IMR-90 (cell line): ENCODE results near the gene PMPCA. TPM values are rescaled to one million over a fixed set of nuclear protein-coding genes. Genes with fewer than 3 reads are reported as not detected.

ENCODE experiments used
- ATAC-seq: fragments of 200-7000 bp; cut with Tn5 transposase; 2 replicates; pipeline ENCODE4 v1.9.1; 2020; ENCODE audit warnings: low read depth, mild to moderate bottlenecking, moderate library complexity
- BruUV-seq: library from RNA; stranded (reverse); fragments of 400-500 nt; replicated peaks from 2 replicates; lab custom pipeline; 2021; lab: Mats Ljungman, UMichigan
- CTCF ChIA-PET: fragments of 300-600 bp; formaldehyde crosslinking; extraction: SDS; loops from one replicate; lab custom pipeline; 2021; ENCODE audit warnings: antibody characterized with exemption; lab: Yijun Ruan, JAX
- POLR2A ChIA-PET: fragments of 300-600 bp; sonication (Branson Sonifier 250); formaldehyde crosslinking; loops from one replicate; lab custom pipeline; 2022; ENCODE audit warnings: antibody characterized with exemption; ENCODE audit not compliant: unreplicated experiment; lab: Charles Lee
- DNase-seq: peaks from one replicate; pipeline ENCODE4 v3.0.0; 2013
- H2AFZ ChIP-seq: replicated peaks from 2 replicates; pipeline ENCODE3; 2013; ENCODE audit warnings: low read length, mild to moderate bottlenecking; ENCODE audit not compliant: poor library complexity
- H2AK5ac ChIP-seq: 2 replicates; pipeline ENCODE4 v1.6.1; 2013; ENCODE audit warnings: low read depth, low read length, inconsistent platforms
- H2AK9ac ChIP-seq: replicated peaks from 2 replicates; pipeline ENCODE3; 2013; ENCODE audit warnings: mild to moderate bottlenecking, low read depth, low read length, moderate library complexity; ENCODE audit not compliant: poor library complexity
- H2BK120ac ChIP-seq: 2 replicates; pipeline ENCODE4 v1.6.1; 2013; ENCODE audit warnings: low read depth, low read length, inconsistent platforms
- H2BK15ac ChIP-seq: 3 replicates; pipeline ENCODE4 v1.6.1; 2013; ENCODE audit warnings: low read depth, low read length, inconsistent platforms
- H2BK20ac ChIP-seq: 2 replicates; pipeline ENCODE4 v1.6.1; 2013; ENCODE audit warnings: low read depth, mild to moderate bottlenecking, inconsistent platforms, low read length, moderate library complexity
- H2BK5ac ChIP-seq: 2 replicates; pipeline ENCODE4 v1.6.1; 2013; ENCODE audit warnings: mild to moderate bottlenecking, low read depth, low read length, inconsistent platforms; ENCODE audit not compliant: poor library complexity, severe bottlenecking
- H3K14ac ChIP-seq: replicated peaks from 2 replicates; pipeline ENCODE4 v1.6.1; 2013; ENCODE audit warnings: low read depth, low read length, inconsistent platforms
- H3K18ac ChIP-seq: 2 replicates; pipeline ENCODE4 v1.6.1; 2013; ENCODE audit warnings: low read depth, low read length, control low read depth
- H3K23ac ChIP-seq: 2 replicates; pipeline ENCODE4 v1.6.1; 2013; ENCODE audit warnings: low read depth, low read length, inconsistent platforms
- H3K27ac ChIP-seq: 2 replicates; pipeline ENCODE4 v1.5.1; 2013; ENCODE audit warnings: mild to moderate bottlenecking, control low read depth, low read length; ENCODE audit not compliant: insufficient read depth
- H3K27me3 ChIP-seq: 2 replicates; pipeline ENCODE4 v1.6.1; 2013; ENCODE audit warnings: low read length; ENCODE audit not compliant: control insufficient read depth, insufficient read depth
- H3K36me3 ChIP-seq: 2 replicates; pipeline ENCODE4 v1.6.1; 2013; ENCODE audit warnings: low read length, mixed read lengths; ENCODE audit not compliant: control insufficient read depth, insufficient read depth
- H3K4ac ChIP-seq: 2 replicates; pipeline ENCODE4 v1.6.1; 2013; ENCODE audit warnings: low read depth, low read length, inconsistent platforms
- H3K4me1 ChIP-seq: 2 replicates; pipeline ENCODE4 v1.6.1; 2013; ENCODE audit warnings: low read length, mixed read lengths; ENCODE audit not compliant: control insufficient read depth, insufficient read depth
- H3K4me2 ChIP-seq: 2 replicates; pipeline ENCODE4 v1.6.1; 2013; ENCODE audit warnings: low read depth, mild to moderate bottlenecking, control low read depth, low read length, moderate library complexity
- H3K4me3 ChIP-seq: 2 replicates; pipeline ENCODE4 v1.5.1; 2013; ENCODE audit warnings: low read depth, mild to moderate bottlenecking, control low read depth, low read length, moderate library complexity; ENCODE audit not compliant: insufficient read depth
- H3K56ac ChIP-seq: 2 replicates; pipeline ENCODE4 v1.6.1; 2013; ENCODE audit warnings: low read length, inconsistent platforms; ENCODE audit not compliant: insufficient read depth; ENCODE audit errors: extremely low read depth
- H3K79me1 ChIP-seq, 2 experiments: 2 replicates each; pipeline ENCODE4 v1.6.1; 2013; ENCODE audit warnings: low read length in 2 of 2, inconsistent platforms in 1 of 2, low read depth in 1 of 2
- H3K9ac ChIP-seq: 2 replicates; pipeline ENCODE4 v1.6.1; 2013; ENCODE audit warnings: low read depth, low read length, control low read depth
- H3K9me1 ChIP-seq: 2 replicates; pipeline ENCODE4 v1.6.1; 2013; ENCODE audit warnings: low read length, inconsistent platforms; ENCODE audit not compliant: insufficient read depth
- H3K9me3 ChIP-seq: 2 replicates; pipeline ENCODE4 v1.6.1; 2013; ENCODE audit warnings: low read length; ENCODE audit not compliant: control insufficient read depth, insufficient read depth
- H4K20me1 ChIP-seq: 2 replicates; pipeline ENCODE4 v1.6.1; 2013; ENCODE audit warnings: low read length, inconsistent platforms; ENCODE audit not compliant: insufficient read depth
- H4K5ac ChIP-seq: 2 replicates; pipeline ENCODE4 v1.6.1; 2013; ENCODE audit warnings: mild to moderate bottlenecking, low read depth, low read length, control low read depth
- H4K8ac ChIP-seq, 2 experiments: 2 replicates each; pipeline ENCODE4 v1.6.1; 2013; ENCODE audit warnings: low read depth in 2 of 2, low read length in 2 of 2, control low read depth in 1 of 2, inconsistent platforms in 1 of 2
- H4K91ac ChIP-seq: 2 replicates; pipeline ENCODE4 v1.6.1; 2013; ENCODE audit warnings: low read depth, low read length, inconsistent platforms; ENCODE audit not compliant: insufficient read depth
- CHD1 ChIP-seq: IDR thresholded peaks from 2 replicates; pipeline ENCODE4 v1.6.1; 2012; ENCODE audit warnings: low read depth, low read length, improper control_type of control experiment
- CTCF ChIP-seq: conservative IDR thresholded peaks from 2 replicates; pipeline ENCODE4 v1.5.1; 2012; ENCODE audit warnings: mild to moderate bottlenecking, low read depth, low read length, improper control_type of control experiment
- FOS ChIP-seq: fragments of 150-350 bp; IDR thresholded peaks from 2 replicates; pipeline ENCODE4 v1.6.1; 2016; ENCODE audit warnings: low read depth, low read length
- MAFK ChIP-seq: IDR thresholded peaks from 2 replicates; pipeline ENCODE4 v1.6.1; 2012; ENCODE audit warnings: low read depth, low read length, improper control_type of control experiment
- MAZ ChIP-seq: IDR thresholded peaks from 2 replicates; pipeline ENCODE4 v1.6.1; 2012; ENCODE audit warnings: low read depth, mild to moderate bottlenecking, low read length, improper control_type of control experiment, moderate library complexity, borderline replicate concordance
- MXI1 ChIP-seq: IDR thresholded peaks from 2 replicates; pipeline ENCODE4 v1.6.1; 2012; ENCODE audit warnings: low read depth, mild to moderate bottlenecking, low read length, moderate library complexity, borderline replicate concordance
- NFE2L2 ChIP-seq: fragments of 150-350 bp; IDR thresholded peaks from 2 replicates; pipeline ENCODE4 v1.6.1; 2016; ENCODE audit warnings: low read depth, mild to moderate bottlenecking, low read length
- POLR2A ChIP-seq: IDR thresholded peaks from 2 replicates; pipeline ENCODE4 v1.6.1; 2012; ENCODE audit warnings: mild to moderate bottlenecking, low read depth, low read length
- RAD21 ChIP-seq: IDR thresholded peaks from 2 replicates; pipeline ENCODE4 v1.6.1; 2012; ENCODE audit warnings: low read length, improper control_type of control experiment
- RCOR1 ChIP-seq: IDR thresholded peaks from 2 replicates; pipeline ENCODE4 v1.6.1; 2012; ENCODE audit warnings: mild to moderate bottlenecking, low read length, improper control_type of control experiment; ENCODE audit not compliant: insufficient replicate concordance
- SMC3 ChIP-seq: fragments of 150-350 bp; IDR thresholded peaks from 2 replicates; pipeline ENCODE4 v1.6.1; 2016; ENCODE audit warnings: low read depth, mild to moderate bottlenecking, antibody characterized with exemption, low read length, moderate library complexity
- USF2 ChIP-seq: fragments of 150-350 bp; IDR thresholded peaks from 2 replicates; pipeline ENCODE4 v1.6.1; 2017; ENCODE audit warnings: mild to moderate bottlenecking, antibody characterized with exemption, low read length, low read depth
- WGBS, 2 experiments: methylation state at CpG; one replicate each; pipeline versions ENCODE4 v1.1.5 to v1.1.7; 2013; ENCODE audit warnings: missing lambda C conversion rate in 2 of 2; ENCODE audit not compliant: insufficient read length in 1 of 2; ENCODE audit errors: extremely low coverage in 2 of 2; 5-methylcytosine and 5-hydroxymethylcytosine counted together
- dilution Hi-C: fragments of 300-500 bp; cut with HindIII; formaldehyde crosslinking; loops from one replicate; pipeline ENCODE4 v1.14.3; 2018; ENCODE audit warnings: low sequenced_read_pairs; ENCODE audit not compliant: unreplicated experiment
- in situ Hi-C: fragments of 300-500 bp; cut with MboI; formaldehyde crosslinking; loops from 3 replicates; pipeline ENCODE4 v1.14.3; 2019; ENCODE audit warnings: low sequenced_read_pairs, inconsistent platforms, mixed read lengths
- intact Hi-C: fragments of 100-400 bp; cut with micrococcal nuclease; formaldehyde crosslinking; loops from 2 replicates; pipeline ENCODE4 v1.10.0; 2022
- polyA plus RNA-seq, 3 experiments: library from polyadenylated mRNA; depleted of rRNA; stranded (reverse); fragments of >200 nt; gene quantifications; 2 replicates each; pipeline ENCODE4 v1.2.3, GENCODE V29; 2012; ENCODE audit warnings: low replicate concordance in 1 of 3
- total RNA-seq: library from RNA; depleted of rRNA; stranded (reverse); fragments of >200 nt; gene quantifications from 2 replicates; pipeline ENCODE4 v1.2.3, GENCODE V29; 2012

The PMPCA gene
- total and polyA plus RNA-seq, 2 of the 4 experiments (the other 2 are of a cell fraction), result 62.6 to 95.8 TPM

- BruUV-seq, result no TSS peak
- no peak for DNase-seq
- 95% methylated on average over 22 of the region's 28 CpGs; no CpG with 5 or more reads in 1 of the 2 experiments for whole genome bisulfite sequencing, 2 experiments
- H3K14ac ChIP-seq, result no peak overlapping the region
- H3K56ac ChIP-seq, result no peak overlapping the region
- H3K9me1 ChIP-seq, result no peaks in the 10 kb centered on the region
- peaks cover 84% of the 10 kb centered on the region for H3K36me3 ChIP-seq
- dilution Hi-C loops, result no loop called here
- H2AK9ac ChIP-seq, result no peak overlapping the region
- no peak overlapping the region for H3K23ac ChIP-seq
- H3K9ac ChIP-seq, result no peak overlapping the region
- no peak overlapping the region for H2BK5ac ChIP-seq
- no peak overlapping the region for H2BK120ac ChIP-seq
- no peak for TF ChIP-seq SMC3
- TF ChIP-seq RCOR1, result no peak
- TF ChIP-seq RAD21, result no peak
- no peak for TF ChIP-seq MXI1
- no peak for TF ChIP-seq MAZ
- TF ChIP-seq NFE2L2, result no peak
- no peak for TF ChIP-seq CHD1
- TF ChIP-seq FOS, result no peak
- TF ChIP-seq CTCF, result no peak
- no peak for TF ChIP-seq MAFK
- TF ChIP-seq POLR2A, result no peak
- no peak for TF ChIP-seq USF2
- ChIA-PET POLR2A (no interaction called here), CTCF (no interaction called here)
- H2AFZ ChIP-seq, result no peak overlapping the region
- H4K20me1 ChIP-seq, result peaks cover 29% of the 10 kb centered on the region
- H2BK15ac ChIP-seq, result no peak overlapping the region
- H4K8ac ChIP-seq, result no peak overlapping the region
- ATAC-seq, result no peak
- in situ Hi-C loops, result no loop called here
- H3K4me3 ChIP-seq, result no peak overlapping the region
- H3K4ac ChIP-seq, result no peak overlapping the region
- no peaks in the 10 kb centered on the region for H3K4me1 ChIP-seq
- no peak overlapping the region for H2AK5ac ChIP-seq
- no peak overlapping the region for H3K18ac ChIP-seq
- no peaks in the 10 kb centered on the region for H3K27me3 ChIP-seq
- no peak overlapping the region for H4K91ac ChIP-seq
- intact Hi-C loops, result no loop called here
- no peak overlapping the region for H3K4me2 ChIP-seq
- H3K27ac ChIP-seq, result no peak overlapping the region
- H4K5ac ChIP-seq, result no peak overlapping the region
- peaks cover 13 to 27% of the 10 kb centered on the region in 2 experiments for H3K79me1 ChIP-seq
- H2BK20ac ChIP-seq, result no peak overlapping the region
- no peaks in the 10 kb centered on the region for H3K9me3 ChIP-seq
These were observed 49.0 kb downstream of the PMPCA start for GRCh38 chr9:136459425-136459824.
